HCT116 (cell line): ENCODE measurements around the gene HOXC11. TPM values are rescaled to one million over a fixed set of nuclear protein-coding genes. Genes with fewer than 3 reads are reported as not detected.

Source experiments
- ATAC-seq: fragments of 200-7000 bp; cut with Tn5 transposase; 2 replicates; pipeline ENCODE4 v1.9.1; 2020; ENCODE audit warnings: mild to moderate bottlenecking, moderate library complexity
- BruUV-seq: library from RNA; stranded (reverse); fragments of 400-500 nt; replicated peaks from 2 replicates; lab custom pipeline; 2021; lab: Mats Ljungman, UMichigan
- CTCF ChIA-PET: fragments of 300-600 bp; sonication (Branson Sonifier 250); formaldehyde crosslinking; loops from one replicate; lab custom pipeline; 2021; ENCODE audit warnings: antibody characterized with exemption; lab: Charles Lee
- POLR2A ChIA-PET: fragments of 300-600, 350-600 bp; sonication (Branson Sonifier 250); formaldehyde crosslinking; loops from one replicate; lab custom pipeline; 2021; ENCODE audit warnings: antibody characterized with exemption; lab: Charles Lee
- RAD21 ChIA-PET, 2 experiments: fragments of 300-600 bp; sonication (Branson Sonifier 250); formaldehyde crosslinking; loops; one replicate each; lab custom pipeline; 2023; ENCODE audit warnings: low total read pairs in 2 of 2; ENCODE audit not compliant: uncharacterized antibody in 2 of 2, unreplicated experiment in 2 of 2, low non-redundant PET in 1 of 2; lab: Charles Lee
- DNase-seq: peaks from one replicate; pipeline ENCODE4 v3.0.0-alpha.2; 2010; ENCODE audit warnings: low read depth, low spot score
- H2AFZ ChIP-seq: fragments of 200-600 bp; shearing (Covaris generic), sonication (generic); 2 replicates; pipeline ENCODE4 v1.6.1; 2017; ENCODE audit warnings: low read depth, mixed run types, mixed read lengths, antibody characterized with exemption, low read length; ENCODE audit not compliant: poor library complexity, severe bottlenecking
- H3K27ac ChIP-seq: 2 replicates; pipeline ENCODE4 v1.5.1; 2012; ENCODE audit warnings: low read depth, low read length
- H3K27me3 ChIP-seq: fragments of 200-600 bp; sonication (generic); 2 replicates; pipeline ENCODE4 v1.6.1; 2016; ENCODE audit warnings: mixed run types, low read length, mixed read lengths; ENCODE audit not compliant: insufficient read depth
- H3K36me3 ChIP-seq, 2 experiments: fragments of 200-500 bp in 1 of 2; fragments of 200-600 bp in 1 of 2; sonication (Bioruptor generic) in 1 of 2; sonication (generic) in 1 of 2; 2 replicates each; pipeline versions ENCODE4 v1.5.1 to v1.6.1; 2014 to 2016; ENCODE audit warnings: low read length in 2 of 2, inconsistent platforms in 1 of 2, mixed read lengths in 1 of 2, mixed run types in 1 of 2; ENCODE audit not compliant: insufficient read depth in 2 of 2, control insufficient read depth in 1 of 2
- H3K4me1 ChIP-seq, 2 experiments: fragments of 200-600 bp in 1 of 2; sonication (generic) in 1 of 2; 2 replicates each; pipeline versions ENCODE4 v1.5.1 to v1.6.1; 2012 to 2017; ENCODE audit warnings: low read length in 2 of 2, inconsistent platforms in 1 of 2, mild to moderate bottlenecking in 1 of 2, mixed read lengths in 1 of 2, mixed run types in 1 of 2, moderate library complexity in 1 of 2; ENCODE audit not compliant: insufficient read depth in 2 of 2, control insufficient read depth in 1 of 2
- H3K4me2 ChIP-seq: fragments of 200-600 bp; sonication (generic); 2 replicates; pipeline ENCODE4 v1.6.1; 2017; ENCODE audit warnings: mixed run types, low read length, mixed read lengths
- H3K4me3 ChIP-seq, 2 experiments: fragments of 200-600 bp in 1 of 2; sonication (generic) in 1 of 2; replicated peaks in 1 of 2; 2 replicates each; pipeline ENCODE4 v1.5.1; 2011 to 2016; ENCODE audit warnings: low read length in 2 of 2, control low read depth in 1 of 2, low read depth in 1 of 2, mild to moderate bottlenecking in 1 of 2, mixed read lengths in 1 of 2, mixed run types in 1 of 2
- H3K79me2 ChIP-seq: fragments of 200-600 bp; sonication (generic); 2 replicates; pipeline ENCODE4 v1.6.1; 2017; ENCODE audit warnings: mild to moderate bottlenecking, mixed run types, low read length, moderate library complexity, mixed read lengths; ENCODE audit not compliant: insufficient read depth
- H3K9ac ChIP-seq: fragments of 200-600 bp; sonication (generic); 2 replicates; pipeline ENCODE4 v1.6.1; 2016; ENCODE audit warnings: low read length, mixed read lengths
- H3K9me2 ChIP-seq: fragments of 200-600 bp; sonication (generic), shearing (Covaris generic); 2 replicates; pipeline ENCODE4 v1.6.1; 2017; ENCODE audit warnings: mixed run types, mild to moderate bottlenecking, moderate library complexity; ENCODE audit not compliant: insufficient read depth
- H3K9me3 ChIP-seq, 2 experiments: fragments of 200-500 bp in 1 of 2; fragments of 200-600 bp in 1 of 2; sonication (Bioruptor generic) in 1 of 2; sonication (generic) in 1 of 2; 2 replicates each; pipeline ENCODE4 v1.6.1; 2014 to 2017; ENCODE audit warnings: low read length in 2 of 2, mixed read lengths in 2 of 2, inconsistent platforms in 1 of 2, low read depth in 1 of 2, mild to moderate bottlenecking in 1 of 2, mixed run types in 1 of 2, moderate library complexity in 1 of 2; ENCODE audit not compliant: control insufficient read depth in 1 of 2, insufficient read depth in 1 of 2
- H4K20me1 ChIP-seq: fragments of 200-600 bp; sonication (generic), shearing (Covaris generic); 2 replicates; pipeline ENCODE4 v1.6.1; 2017; ENCODE audit warnings: mixed run types, mild to moderate bottlenecking, moderate library complexity; ENCODE audit not compliant: insufficient read depth
- CEBPB ChIP-seq: IDR thresholded peaks from 2 replicates; pipeline ENCODE4 v1.6.1; 2012; ENCODE audit warnings: low read depth
- EZH2phosphoT487 ChIP-seq: fragments of 200-600 bp; IDR thresholded peaks from 2 replicates; pipeline ENCODE4 v1.6.1; 2018; ENCODE audit warnings: antibody characterized with exemption, borderline replicate concordance
- JUND ChIP-seq: IDR thresholded peaks from 2 replicates; pipeline ENCODE4 v1.6.1; 2012
- POLR2AphosphoS5 ChIP-seq: IDR thresholded peaks from 2 replicates; pipeline ENCODE4 v1.6.1; 2011; ENCODE audit warnings: mild to moderate bottlenecking, low read depth, low read length, moderate library complexity
- RAD21 ChIP-seq: IDR thresholded peaks from 2 replicates; pipeline ENCODE4 v1.6.1; 2012; ENCODE audit warnings: low read depth, mild to moderate bottlenecking
- SIN3A ChIP-seq: IDR thresholded peaks from 2 replicates; pipeline ENCODE4 v1.6.1; 2012; ENCODE audit warnings: low read depth
- SP1 ChIP-seq: IDR thresholded peaks from 2 replicates; pipeline ENCODE4 v1.6.1; 2012; ENCODE audit warnings: low read depth
- SRF ChIP-seq: IDR thresholded peaks from 2 replicates; pipeline ENCODE4 v1.6.1; 2012; ENCODE audit warnings: low read depth
- TCF7L2 ChIP-seq: IDR thresholded peaks from 2 replicates; pipeline ENCODE4 v1.7.0; 2011; ENCODE audit warnings: borderline replicate concordance, inconsistent platforms; ENCODE audit not compliant: insufficient read depth, insufficient read length; ENCODE audit errors: extremely low read depth
- ZFX ChIP-seq: fragments of 450-650 bp; IDR thresholded peaks from 2 replicates; pipeline ENCODE4 v1.6.1; 2017
- ZNF274 ChIP-seq: fragments of 200-500 bp; sonication (Bioruptor generic); IDR thresholded peaks from 2 replicates; pipeline ENCODE4 v1.6.1; 2014; ENCODE audit warnings: mild to moderate bottlenecking, low read depth, low read length, inconsistent platforms
- intact Hi-C: fragments of 100-400 bp; cut with micrococcal nuclease; formaldehyde crosslinking; loops from 2 replicates; pipeline ENCODE4 v1.10.0; 2022
- total RNA-seq: library from RNA; stranded (reverse); gene quantifications from one replicate; pipeline ENCODE4 v1.2.1, GENCODE V29; 2021; ENCODE audit not compliant: unreplicated experiment
- TF ChIP-seq, protein P1 (sequence below): IDR thresholded peaks from 2 replicates; pipeline ENCODE4 v1.6.1; 2012
- TF ChIP-seq, protein P2 (sequence below): IDR thresholded peaks from 2 replicates; pipeline ENCODE4 v1.6.1; 2012

HOXC11 gene
- total RNA-seq, 1 experiment from 2014 or later = 0.22 TPM

DNA sequence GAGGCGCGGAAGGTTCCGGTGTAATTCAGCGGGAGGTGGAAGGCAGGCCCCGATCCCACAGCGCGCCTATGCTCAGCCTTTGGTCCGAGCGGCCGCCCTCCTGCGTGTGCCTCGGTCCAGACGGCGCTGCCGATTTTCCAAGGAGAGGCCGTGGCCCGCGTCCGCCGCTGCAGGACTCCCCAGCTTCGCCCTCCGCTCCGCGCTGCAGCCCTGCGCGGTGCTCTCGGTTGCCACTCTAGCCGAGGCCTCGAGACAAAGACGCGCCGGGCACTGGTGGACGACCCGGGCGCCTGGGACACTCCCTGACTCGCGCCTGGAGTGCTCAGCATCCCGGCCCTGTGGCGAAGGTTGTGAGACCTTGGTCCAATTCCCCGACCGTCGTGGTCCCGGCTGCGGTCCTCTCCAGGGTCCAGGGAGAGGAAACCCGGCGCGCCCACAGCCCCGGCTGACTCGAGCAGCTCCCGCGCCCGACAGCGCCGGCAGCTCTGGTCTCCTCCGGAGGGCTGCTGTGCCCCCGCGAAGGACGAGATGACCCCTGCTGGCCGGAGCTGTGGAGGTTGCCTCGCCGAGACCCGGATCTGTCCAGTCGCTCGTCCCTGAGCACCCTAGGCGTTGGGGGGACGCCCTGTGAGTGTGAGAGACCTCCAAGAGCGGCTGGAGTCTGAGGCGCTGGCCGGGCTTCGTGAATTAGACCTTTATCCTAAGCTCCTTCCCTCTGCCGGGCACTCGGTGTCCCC is 11.7 kb upstream of the HOXC11 start (continued):
- TF ChIP-seq POLR2AphosphoS5 (no peak), SIN3A (no peak), ZFX (no peak), JUND (no peak), ZNF274 (no peak), SP1 (no peak), EZH2phosphoT487 (no peak), TCF7L2 (no peak), SRF (no peak), RAD21 (no peak), CEBPB (no peak)
- TF ChIP-seq, protein P1, sequence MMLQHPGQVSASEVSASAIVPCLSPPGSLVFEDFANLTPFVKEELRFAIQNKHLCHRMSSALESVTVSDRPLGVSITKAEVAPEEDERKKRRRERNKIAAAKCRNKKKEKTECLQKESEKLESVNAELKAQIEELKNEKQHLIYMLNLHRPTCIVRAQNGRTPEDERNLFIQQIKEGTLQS = no peak

DNA sequence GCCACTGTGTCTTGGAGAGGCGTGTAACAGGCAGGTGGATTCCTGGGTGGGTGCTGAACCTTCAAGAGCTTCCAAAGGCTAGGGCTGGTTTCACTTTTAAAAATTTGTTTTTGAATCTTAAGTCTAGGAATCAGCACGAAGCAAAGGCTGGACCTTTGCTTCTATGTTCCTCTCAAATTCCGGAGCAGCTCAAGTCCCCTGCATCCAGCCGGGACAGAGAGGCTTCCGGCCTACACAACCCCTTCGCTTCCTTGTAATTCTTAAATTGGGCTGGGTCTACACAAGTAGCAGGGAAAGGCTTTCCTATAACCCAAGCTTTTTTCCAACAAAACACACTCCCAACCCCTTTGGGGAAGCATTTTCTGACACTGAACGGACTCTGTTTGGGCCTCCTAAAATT is 9.9 kb upstream of the HOXC11 start:
- intact Hi-C loops = no loop called here
- H3K4me1 ChIP-seq = no peaks in the 10 kb centered on the region
- POLR2A ChIA-PET = no interaction called here

More for the DNA sequence above, 9.9 kb upstream of the HOXC11 start:
- Histone ChIP-seq H3K27ac (no peak overlapping the region), H3K4me2 (no peak overlapping the region), H4K20me1 (no peaks in the 10 kb centered on the region), H3K27me3 (no peaks in the 10 kb centered on the region), H3K9me3 (no peaks in the 10 kb centered on the region), H3K79me2 (no peaks in the 10 kb centered on the region), H2AFZ (no peak overlapping the region), H3K36me3 (no peaks in the 10 kb centered on the region), H3K9me2 (no peaks in the 10 kb centered on the region), H3K9ac (no peak overlapping the region), H3K4me3 (no peak overlapping the region)
- CTCF ChIA-PET = no interaction called here
- TF ChIP-seq, protein P1 = no peak
- TF ChIP-seq, protein P2, sequence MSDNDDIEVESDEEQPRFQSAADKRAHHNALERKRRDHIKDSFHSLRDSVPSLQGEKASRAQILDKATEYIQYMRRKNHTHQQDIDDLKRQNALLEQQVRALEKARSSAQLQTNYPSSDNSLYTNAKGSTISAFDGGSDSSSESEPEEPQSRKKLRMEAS = no peak
- TF ChIP-seq SP1 = no peak
- no TSS peak for BruUV-seq
- ATAC-seq = no peak
- no peak for DNase-seq
- RAD21 ChIA-PET = no interaction called here
